HFFc6 (cell line): ENCODE measurements around the gene PTGIR. TPM values are rescaled to one million over a fixed set of nuclear protein-coding genes. Genes with fewer than 3 reads are reported as not detected.
A peak's percentile ranks its signal among the peaks of the same experiment; 100 is the strongest.

Experiments used
- DNase-seq: peaks from one replicate; pipeline ENCODE4 v3.0.0-alpha.2; 2018
- H3K27ac Mint-ChIP-seq: 2 replicates; pipeline ENCODE4 v1.8.0; 2020; ENCODE audit warnings: mild to moderate bottlenecking, mixed read lengths
- H3K27me3 Mint-ChIP-seq: 2 replicates; pipeline ENCODE4 v1.8.0; 2021; ENCODE audit warnings: mild to moderate bottlenecking, moderate library complexity, mixed read lengths; ENCODE audit not compliant: insufficient read depth
- H3K36me3 Mint-ChIP-seq: 2 replicates; pipeline ENCODE4 v1.8.0; 2021; ENCODE audit warnings: low read depth, mixed read lengths
- H3K4me1 Mint-ChIP-seq: 2 replicates; pipeline ENCODE4 v1.8.0; 2020; ENCODE audit warnings: low read depth, mixed read lengths
- H3K4me3 Mint-ChIP-seq: 2 replicates; pipeline ENCODE4 v1.8.0; 2020; ENCODE audit warnings: mild to moderate bottlenecking, moderate library complexity, mixed read lengths
- H3K9me3 Mint-ChIP-seq: 2 replicates; pipeline ENCODE4 v1.8.0; 2020; ENCODE audit warnings: mild to moderate bottlenecking, mixed read lengths
- total RNA-seq, 6 experiments: library from RNA; stranded (reverse); fragmentation: NEBNext Ultra II Directional; extraction: Animal tissue kit (Norgen Biotek cat#: 25700); gene quantifications; 2 replicates in 1 of 6; 3 replicates in 5 of 6; pipeline ENCODE4 v1.2.3, GENCODE V29; 2021
- TF ChIP-seq, protein P1 (sequence below): fragments of 200-600 bp; sonication (generic); IDR thresholded peaks from 2 replicates; pipeline ENCODE4 v1.5.0; 2021; ENCODE audit warnings: antibody characterized with exemption, mild to moderate bottlenecking

Gene PTGIR
- total RNA-seq, 6 experiments from 2014 or later: 16.0 to 26.6 (median 17.9) TPM

DNA sequence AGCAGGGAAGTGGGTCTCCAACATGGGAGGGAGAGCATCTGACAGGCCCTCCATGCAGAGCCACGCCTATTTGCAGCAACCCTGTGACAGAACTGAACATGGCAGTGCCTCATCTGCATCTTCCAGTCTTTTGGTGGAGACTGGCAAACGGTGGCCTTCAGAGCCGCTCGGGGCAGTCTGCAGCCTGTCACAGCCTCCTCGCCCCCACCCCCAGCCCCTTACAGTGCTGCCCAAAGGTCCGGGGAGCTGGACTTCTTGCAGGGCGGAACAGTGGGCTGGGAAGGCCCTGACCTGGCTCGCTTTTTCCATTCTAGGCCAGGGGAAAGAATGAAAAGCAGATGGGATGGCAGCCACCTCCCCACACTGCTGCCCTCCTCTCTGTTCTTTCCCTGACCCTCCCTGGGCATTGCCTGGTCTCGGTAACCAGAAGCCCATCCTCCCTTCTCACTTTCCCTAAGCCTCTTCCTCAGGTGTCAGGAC is 21.1 kb downstream of the PTGIR start:
- peak overlapping the region; percentile 100 for H3K4me3 Mint-ChIP-seq
- peaks cover 38% of the 10 kb centered on the region for H3K36me3 Mint-ChIP-seq
- TF ChIP-seq, protein P1, sequence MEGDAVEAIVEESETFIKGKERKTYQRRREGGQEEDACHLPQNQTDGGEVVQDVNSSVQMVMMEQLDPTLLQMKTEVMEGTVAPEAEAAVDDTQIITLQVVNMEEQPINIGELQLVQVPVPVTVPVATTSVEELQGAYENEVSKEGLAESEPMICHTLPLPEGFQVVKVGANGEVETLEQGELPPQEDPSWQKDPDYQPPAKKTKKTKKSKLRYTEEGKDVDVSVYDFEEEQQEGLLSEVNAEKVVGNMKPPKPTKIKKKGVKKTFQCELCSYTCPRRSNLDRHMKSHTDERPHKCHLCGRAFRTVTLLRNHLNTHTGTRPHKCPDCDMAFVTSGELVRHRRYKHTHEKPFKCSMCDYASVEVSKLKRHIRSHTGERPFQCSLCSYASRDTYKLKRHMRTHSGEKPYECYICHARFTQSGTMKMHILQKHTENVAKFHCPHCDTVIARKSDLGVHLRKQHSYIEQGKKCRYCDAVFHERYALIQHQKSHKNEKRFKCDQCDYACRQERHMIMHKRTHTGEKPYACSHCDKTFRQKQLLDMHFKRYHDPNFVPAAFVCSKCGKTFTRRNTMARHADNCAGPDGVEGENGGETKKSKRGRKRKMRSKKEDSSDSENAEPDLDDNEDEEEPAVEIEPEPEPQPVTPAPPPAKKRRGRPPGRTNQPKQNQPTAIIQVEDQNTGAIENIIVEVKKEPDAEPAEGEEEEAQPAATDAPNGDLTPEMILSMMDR: no peak
- peak overlapping the region; percentile 84 for H3K27ac Mint-ChIP-seq
- peaks cover 3% of the 10 kb centered on the region; the same call in 1 of the 2 replicates for H3K9me3 Mint-ChIP-seq
- H3K4me1 Mint-ChIP-seq: peaks cover 29% of the 10 kb centered on the region
- H3K27me3 Mint-ChIP-seq: peaks cover 3% of the 10 kb centered on the region
- DNase-seq: no peak

DNA sequence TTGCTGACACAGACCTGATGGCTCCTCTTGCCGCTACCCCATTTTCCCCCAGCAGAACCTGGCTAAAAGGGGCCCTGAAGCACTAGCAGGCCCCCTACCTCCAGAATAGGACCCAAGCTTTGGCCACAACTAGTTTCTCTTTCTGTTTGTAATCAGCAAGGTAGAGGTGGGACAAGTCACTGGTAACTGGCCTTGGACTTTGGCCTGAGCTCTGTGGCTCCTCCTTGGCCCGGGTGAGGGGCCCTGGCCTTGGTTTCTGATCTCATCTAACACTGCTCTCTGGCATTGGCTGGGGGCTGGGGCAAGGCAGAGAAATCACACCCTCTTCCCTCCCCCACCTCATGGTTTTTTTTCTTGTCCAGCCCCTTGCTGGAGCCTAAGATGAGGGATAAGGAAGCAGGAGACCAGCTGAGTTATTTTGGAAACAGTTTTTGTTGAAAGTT is 21.7 kb downstream of the PTGIR start:
- Mint-ChIP-seq H3K27ac (peak overlapping the region; percentile 84), H3K9me3 (peaks cover 8% of the 10 kb centered on the region; the same call in 1 of the 2 replicates), H3K27me3 (peaks cover 2% of the 10 kb centered on the region), H3K4me3 (peak overlapping the region; percentile 100), H3K36me3 (peaks cover 42% of the 10 kb centered on the region), H3K4me1 (peaks cover 29% of the 10 kb centered on the region)
- TF ChIP-seq, protein P1: no peak
- no peak for DNase-seq

DNA sequence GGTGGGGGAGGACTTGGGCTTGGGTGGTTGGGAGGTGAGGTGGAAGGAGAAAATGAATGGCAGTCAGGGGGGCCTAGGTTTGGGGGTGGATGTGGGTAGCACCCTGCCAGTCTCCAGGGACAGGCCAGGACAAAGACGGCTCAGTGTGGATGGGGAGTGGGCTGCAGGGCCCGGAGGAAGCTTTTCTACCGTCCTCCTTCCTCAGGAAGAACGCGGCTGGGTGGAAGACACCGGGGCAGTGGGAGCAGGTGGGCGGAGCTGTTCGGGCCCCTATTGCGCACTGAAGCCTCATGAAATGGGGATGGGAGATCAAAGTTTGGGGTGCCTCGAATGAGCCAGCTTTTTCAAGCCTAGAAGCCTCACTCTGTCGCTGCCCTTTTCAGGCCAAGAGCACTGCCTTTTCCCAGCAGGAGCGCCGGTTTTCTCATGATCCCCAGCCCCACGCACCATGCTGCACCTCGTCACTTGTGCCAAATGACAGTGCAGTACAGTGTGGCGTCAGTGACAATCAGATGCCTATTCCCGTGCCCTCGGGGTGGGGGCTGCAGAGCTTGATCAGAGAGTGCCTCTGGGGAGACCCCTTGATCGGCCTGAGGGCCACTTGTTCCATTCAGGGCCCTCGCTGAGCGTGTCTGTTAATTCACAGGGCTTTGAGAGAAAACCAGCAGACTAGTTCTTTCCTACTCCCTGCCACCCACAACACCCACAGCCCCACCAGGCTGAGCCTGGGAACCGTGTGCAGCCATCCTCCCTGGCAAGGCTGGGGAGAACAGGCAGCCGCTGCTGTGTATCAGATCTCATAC is 22.3 kb downstream of the PTGIR start:
- Mint-ChIP-seq H3K27ac (peak overlapping the region; percentile 84), H3K9me3 (peaks cover 10% of the 10 kb centered on the region; the same call in 1 of the 2 replicates), H3K27me3 (peaks cover 2% of the 10 kb centered on the region), H3K4me1 (peaks cover 29% of the 10 kb centered on the region), H3K36me3 (peaks cover 37% of the 10 kb centered on the region), H3K4me3 (peak overlapping the region; percentile 100)
- TF ChIP-seq, protein P1: no peak
- no peak for DNase-seq

DNA sequence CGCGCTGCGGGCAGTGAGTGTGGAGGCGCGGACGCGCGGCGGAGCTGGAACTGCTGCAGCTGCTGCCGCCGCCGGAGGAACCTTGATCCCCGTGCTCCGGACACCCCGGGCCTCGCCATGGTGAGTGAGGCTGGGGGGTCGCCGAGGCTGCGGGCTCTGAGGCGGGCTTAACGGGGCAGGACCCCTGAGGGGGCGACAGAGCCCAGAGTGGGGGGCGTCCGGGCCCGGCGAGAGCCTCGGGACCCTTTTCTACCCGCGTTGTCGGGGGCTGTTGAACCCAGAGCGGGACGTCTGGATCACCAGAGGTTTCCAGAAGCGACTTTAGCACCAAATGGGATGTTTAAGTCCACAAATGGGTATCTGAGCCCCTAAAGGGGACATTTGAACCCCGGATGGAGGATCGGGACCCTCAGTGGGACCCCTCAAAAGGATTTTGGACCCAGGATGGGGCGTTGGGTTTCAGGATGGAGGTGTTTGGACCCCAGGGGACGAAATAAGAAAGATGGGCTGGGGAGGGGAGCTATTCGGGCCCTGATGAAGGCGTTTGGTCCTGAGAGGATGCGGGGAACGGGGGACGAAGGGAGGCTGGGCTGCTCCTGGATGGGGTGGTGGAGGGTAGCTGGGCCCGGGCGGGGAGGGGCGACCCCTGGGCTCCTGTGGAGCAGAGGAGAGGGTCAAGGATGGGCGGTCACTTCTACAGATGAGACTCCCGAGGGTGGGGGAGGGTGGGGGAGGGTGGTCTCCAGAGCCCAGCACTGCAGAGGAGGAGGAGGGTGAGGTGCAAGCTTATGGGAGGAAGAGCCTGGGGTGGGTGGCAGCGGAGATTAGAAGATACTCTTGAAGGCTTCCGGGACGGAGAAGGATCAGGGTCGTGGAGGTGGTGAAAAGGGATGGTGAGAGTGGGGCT is 23.3 kb downstream of the PTGIR start, which contains the start of gene CALM3:
Gene CALM3, plus strand, starts transcription at position 13 of the 907 bp plus-strand sequence. Its CDS starts 105 bp downstream, at position 118.
- H3K36me3 Mint-ChIP-seq: peaks cover 33% of the 10 kb centered on the region
- H3K4me1 Mint-ChIP-seq: peaks cover 28% of the 10 kb centered on the region
- DNase-seq: no peak
- TF ChIP-seq, protein P1: no peak
- peak within 1 kb of the TSS; percentile 100 for H3K4me3 Mint-ChIP-seq
- peak within 1 kb of the TSS; percentile 100 for H3K27ac Mint-ChIP-seq
- H3K9me3 Mint-ChIP-seq: peaks cover 10% of the 10 kb centered on the region; the same call in 1 of the 2 replicates
- peaks cover 2% of the 10 kb centered on the region for H3K27me3 Mint-ChIP-seq
